AG10803 (cell line): ENCODE results near the gene CAMKMT.

Experiments used
- DNase-seq: peaks from one replicate; pipeline ENCODE4 v3.0.0; 2010; ENCODE audit warnings: low read depth
- H3K4me3 ChIP-seq: 2 replicates; pipeline ENCODE4 v1.5.1; 2011; ENCODE audit warnings: mild to moderate bottlenecking, low read length, control low read depth
- TF ChIP-seq, protein P1 (sequence below): conservative IDR thresholded peaks from 2 replicates; pipeline ENCODE4 v1.5.1; 2011; ENCODE audit warnings: mild to moderate bottlenecking, low read length, control low read depth, inconsistent platforms

Gene CAMKMT

DNA sequence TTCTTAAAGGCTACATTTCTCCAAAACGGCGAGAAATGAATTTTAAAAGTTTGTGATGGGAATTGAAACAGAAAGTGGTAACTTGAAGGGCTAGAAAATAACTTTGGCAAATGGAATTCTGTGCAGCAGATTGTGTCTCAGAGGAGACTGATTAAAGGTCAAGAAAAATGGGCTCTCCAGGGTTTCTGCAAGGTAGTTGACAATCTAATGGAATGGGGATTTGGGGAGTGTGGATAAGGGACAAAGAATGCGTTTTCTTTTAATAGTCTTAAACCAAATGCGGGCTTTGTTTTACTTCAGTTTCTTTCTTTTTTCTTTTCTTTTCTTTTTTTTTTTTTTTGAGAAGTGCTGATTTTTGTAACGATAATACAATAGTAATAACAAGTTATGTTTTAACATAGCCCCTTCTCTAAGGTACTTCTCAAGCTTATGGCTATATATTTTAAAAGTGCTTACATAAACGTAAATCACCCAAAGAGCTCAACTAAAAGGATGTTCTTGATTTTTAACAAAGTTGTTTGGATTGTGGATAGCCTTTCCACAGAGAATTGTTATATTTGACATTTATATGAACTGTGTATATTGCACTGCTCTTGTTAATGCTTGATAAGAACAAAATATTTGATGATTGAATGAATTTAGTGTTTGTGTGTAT lies 36.6 kb downstream of the CAMKMT start:
- TF ChIP-seq, protein P1, sequence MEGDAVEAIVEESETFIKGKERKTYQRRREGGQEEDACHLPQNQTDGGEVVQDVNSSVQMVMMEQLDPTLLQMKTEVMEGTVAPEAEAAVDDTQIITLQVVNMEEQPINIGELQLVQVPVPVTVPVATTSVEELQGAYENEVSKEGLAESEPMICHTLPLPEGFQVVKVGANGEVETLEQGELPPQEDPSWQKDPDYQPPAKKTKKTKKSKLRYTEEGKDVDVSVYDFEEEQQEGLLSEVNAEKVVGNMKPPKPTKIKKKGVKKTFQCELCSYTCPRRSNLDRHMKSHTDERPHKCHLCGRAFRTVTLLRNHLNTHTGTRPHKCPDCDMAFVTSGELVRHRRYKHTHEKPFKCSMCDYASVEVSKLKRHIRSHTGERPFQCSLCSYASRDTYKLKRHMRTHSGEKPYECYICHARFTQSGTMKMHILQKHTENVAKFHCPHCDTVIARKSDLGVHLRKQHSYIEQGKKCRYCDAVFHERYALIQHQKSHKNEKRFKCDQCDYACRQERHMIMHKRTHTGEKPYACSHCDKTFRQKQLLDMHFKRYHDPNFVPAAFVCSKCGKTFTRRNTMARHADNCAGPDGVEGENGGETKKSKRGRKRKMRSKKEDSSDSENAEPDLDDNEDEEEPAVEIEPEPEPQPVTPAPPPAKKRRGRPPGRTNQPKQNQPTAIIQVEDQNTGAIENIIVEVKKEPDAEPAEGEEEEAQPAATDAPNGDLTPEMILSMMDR = no peak
- H3K4me3 ChIP-seq = peak overlapping the region; percentile 48
- peak; percentile 2 for DNase-seq

DNA sequence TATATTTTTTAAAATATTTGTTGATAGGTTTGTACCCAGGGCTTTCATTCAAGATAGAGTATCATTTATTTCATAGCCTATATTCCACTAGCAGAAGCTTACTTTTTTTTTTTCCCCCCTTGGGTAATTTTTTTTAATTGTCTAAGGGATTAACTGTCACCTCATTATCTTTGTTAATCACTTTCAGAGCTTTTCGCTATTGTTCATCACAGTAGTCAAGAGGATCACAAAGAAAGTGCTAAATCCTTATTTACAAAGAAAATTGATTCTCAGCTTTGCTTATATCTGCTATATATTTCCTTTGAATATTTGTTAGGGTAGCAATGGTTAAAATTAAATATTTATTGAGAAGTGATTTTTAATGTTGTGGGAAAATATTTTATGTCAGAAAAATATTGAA lies 59.0 kb downstream of the CAMKMT start:
- TF ChIP-seq, protein P1 = no peak
- DNase-seq = no peak

DNA sequence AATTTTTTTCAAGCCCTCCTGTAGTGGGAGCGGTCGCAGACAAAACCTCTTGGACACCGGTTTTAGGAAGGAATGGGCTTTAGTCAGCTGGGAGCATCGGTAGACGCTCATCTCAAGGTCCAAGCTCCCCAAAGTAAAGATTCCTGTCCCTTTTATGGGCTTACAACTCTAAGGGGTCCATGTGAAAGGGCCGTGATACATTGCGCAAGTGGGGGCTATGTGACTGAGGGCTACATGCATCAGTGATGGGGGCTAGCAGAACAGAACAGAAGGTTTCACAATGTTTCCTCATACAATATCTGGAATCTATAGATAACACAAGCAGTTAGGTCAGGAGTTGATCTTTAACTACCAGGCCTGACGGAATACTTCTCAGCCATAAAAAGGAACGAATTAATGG lies 62.5 kb downstream of the CAMKMT start:
- no peak overlapping the region for H3K4me3 ChIP-seq
- no peak for DNase-seq
- TF ChIP-seq, protein P1 = no peak

More for the DNA sequence above, 59.0 kb downstream of the CAMKMT start:
- no peak overlapping the region for H3K4me3 ChIP-seq

DNA sequence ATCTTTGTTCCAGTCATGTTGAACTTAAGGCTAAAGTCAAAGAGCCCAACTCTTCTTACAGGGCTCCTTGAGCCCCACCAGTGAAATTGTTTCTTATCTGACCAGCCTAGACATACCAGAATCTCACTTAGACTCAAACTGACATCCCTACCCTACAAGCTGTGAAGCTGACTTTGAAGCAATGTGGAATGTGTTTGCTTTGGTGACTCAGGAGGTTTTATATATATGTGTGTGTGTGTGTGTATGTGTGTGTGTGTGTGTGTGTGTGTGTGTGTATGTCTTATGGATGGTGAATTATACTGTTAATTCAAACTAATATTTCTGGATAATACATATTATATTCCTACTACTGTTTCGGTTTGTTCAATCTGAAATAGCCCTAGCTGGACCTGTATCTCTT lies 67.3 kb downstream of the CAMKMT start:
- peak; percentile 5 for DNase-seq
- TF ChIP-seq, protein P1 = no peak
- no peak overlapping the region for H3K4me3 ChIP-seq

DNA sequence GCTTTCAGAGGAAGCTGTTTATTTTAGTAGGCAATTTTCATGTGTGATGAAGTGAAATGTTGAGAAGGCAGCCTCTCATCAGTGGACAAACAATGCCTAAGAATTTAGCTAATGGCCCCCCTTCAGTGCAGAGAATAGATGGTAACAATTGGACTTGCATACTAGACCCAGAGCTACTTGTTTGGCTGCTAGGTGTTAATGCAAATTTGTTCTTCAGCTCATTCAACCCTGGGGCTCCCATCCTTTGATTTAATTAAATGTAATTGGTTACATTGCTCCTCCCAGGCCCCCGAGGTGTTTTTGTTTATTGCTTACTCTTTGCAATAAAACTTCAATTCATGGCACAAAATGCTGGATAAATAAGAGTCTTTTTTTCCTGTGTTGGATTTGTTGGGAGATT lies 68.6 kb downstream of the CAMKMT start:
- H3K4me3 ChIP-seq = no peak overlapping the region
- DNase-seq = no peak

DNA sequence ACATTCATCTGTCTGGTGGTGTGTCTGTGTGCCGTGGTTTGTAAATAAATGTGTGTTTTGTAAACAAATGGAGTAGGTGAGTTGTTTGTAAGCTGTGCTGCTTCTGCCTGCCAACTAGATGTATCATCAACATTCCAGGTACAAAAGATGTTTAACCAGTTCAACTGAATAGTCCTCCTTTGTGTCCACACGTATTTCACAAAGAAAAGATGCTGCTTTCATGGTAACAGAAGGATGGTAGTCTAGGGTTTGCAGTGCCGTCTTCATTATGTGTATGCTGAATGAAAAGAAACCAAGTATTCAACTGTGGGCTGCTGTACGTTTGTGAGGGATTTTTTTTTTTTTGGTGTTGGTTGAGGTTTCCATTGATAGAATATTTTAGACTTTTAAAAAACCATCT lies 72.1 kb downstream of the CAMKMT start:
- no peak overlapping the region for H3K4me3 ChIP-seq
- DNase-seq = no peak
- TF ChIP-seq, protein P1 = no peak

More for the DNA sequence above, 68.6 kb downstream of the CAMKMT start:
- TF ChIP-seq, protein P1 = no peak

DNA sequence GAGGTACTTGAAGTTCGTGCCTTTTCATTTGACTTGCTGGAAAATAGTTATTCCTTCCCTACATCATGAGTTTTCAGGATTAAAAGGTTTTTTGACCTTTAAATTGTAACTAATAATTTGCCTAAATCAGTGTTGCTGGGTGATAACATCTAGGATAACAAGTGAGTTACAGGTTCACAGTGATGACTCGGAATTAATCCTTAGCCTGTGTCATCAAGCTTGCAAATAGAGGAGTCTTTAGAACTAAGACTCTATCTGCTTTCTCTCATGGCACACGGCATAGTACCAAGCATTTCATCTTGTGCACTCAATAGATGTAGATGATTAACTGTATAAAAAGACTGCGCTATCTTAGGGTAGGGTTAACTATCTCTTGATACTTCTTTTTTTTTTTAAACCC lies 79.5 kb downstream of the CAMKMT start:
- no peak overlapping the region for H3K4me3 ChIP-seq
- TF ChIP-seq, protein P1 = no peak
- DNase-seq = no peak
